Cardiac fibroblast (primary cell): ENCODE data around the gene ZNF467.
A peak's percentile ranks its signal among the peaks of the same experiment; 100 is the strongest.

Experiments
- DNase-seq, 2 donors: peaks; one replicate each; pipeline versions ENCODE4 v3.0.0 to v3.0.0-alpha.2; 2010; ENCODE audit warnings: low read depth in 2 of 2
- H3K4me3 ChIP-seq, 2 donors: replicated peaks in 1 of 2; 1 replicate in 1 of 2; 2 replicates in 1 of 2; pipeline ENCODE4 v1.5.1; 2011; ENCODE audit warnings: low read depth in 2 of 2, low read length in 2 of 2, mild to moderate bottlenecking in 2 of 2, moderate library complexity in 1 of 2
- TF ChIP-seq, protein P1 (sequence below): IDR thresholded peaks from one replicate; pipeline ENCODE4 v1.5.1; 2011; ENCODE audit warnings: low read depth, mild to moderate bottlenecking, low read length, inconsistent platforms

ZNF467 gene

DNA sequence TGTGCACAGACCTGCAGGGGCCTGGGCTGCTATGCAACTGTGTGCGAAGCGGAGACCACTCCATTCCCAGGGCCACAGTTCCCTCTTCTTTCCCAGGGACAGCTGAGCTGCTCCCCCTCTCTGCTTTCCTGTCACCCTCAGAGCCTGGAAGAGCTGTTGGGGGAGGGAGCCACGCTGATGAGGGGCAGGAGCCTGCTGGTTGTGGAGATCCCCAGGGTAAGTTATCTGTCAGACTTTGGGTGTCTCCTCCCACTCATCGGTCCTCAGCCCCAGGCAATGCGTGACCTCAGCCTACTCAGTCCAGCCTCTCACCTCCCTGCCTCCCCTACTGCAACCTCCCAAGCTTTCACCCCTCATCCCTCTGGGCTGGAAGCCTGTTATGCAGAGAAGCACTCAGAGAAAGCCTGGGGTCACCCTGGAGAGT is 53.5 kb downstream of the ZNF467 start:
- TF ChIP-seq, protein P1, sequence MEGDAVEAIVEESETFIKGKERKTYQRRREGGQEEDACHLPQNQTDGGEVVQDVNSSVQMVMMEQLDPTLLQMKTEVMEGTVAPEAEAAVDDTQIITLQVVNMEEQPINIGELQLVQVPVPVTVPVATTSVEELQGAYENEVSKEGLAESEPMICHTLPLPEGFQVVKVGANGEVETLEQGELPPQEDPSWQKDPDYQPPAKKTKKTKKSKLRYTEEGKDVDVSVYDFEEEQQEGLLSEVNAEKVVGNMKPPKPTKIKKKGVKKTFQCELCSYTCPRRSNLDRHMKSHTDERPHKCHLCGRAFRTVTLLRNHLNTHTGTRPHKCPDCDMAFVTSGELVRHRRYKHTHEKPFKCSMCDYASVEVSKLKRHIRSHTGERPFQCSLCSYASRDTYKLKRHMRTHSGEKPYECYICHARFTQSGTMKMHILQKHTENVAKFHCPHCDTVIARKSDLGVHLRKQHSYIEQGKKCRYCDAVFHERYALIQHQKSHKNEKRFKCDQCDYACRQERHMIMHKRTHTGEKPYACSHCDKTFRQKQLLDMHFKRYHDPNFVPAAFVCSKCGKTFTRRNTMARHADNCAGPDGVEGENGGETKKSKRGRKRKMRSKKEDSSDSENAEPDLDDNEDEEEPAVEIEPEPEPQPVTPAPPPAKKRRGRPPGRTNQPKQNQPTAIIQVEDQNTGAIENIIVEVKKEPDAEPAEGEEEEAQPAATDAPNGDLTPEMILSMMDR: no peak
- H3K4me3 ChIP-seq: no peak overlapping the region
- no peak for DNase-seq

DNA sequence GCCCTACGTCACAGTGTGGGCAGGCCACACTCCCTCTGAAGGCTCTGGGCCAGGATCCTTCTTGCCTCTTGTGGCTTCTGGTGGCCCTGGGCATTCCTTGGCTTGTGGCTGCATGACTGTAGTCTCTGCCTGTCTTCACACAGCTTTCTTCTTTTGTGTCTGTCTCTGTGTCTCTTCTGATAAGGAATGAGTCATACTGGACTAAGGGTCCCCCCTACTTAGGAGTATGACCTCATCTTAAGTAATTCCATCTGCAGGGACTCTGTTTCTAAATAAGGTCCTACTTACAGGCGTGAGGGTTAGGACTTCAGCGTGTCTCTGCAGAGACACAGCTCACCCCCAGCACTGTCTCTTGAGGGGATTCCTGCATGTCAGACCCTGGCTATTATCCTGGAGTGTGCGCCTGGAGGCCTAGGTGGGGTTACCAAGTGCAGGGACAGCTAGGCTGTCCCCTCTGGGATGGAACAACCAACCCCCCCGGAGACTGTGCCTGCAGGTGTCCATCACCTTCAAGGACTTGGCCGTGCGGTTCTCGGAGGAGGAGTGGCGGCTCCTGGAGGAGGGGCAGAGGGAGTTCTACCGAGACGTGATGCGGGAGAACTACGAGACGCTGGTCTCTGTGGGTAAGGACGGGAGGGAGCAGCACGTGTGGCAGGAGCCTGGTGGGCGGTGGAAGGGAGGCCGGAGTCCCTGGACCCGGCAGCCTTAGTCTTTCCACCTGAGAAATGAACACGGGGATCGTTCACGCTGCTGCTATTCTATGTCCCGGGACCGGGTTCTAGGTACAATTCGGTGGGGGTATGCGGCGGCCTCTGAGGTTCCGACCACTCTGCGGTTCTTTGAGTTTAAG is 54.1 kb downstream of the ZNF467 start:
- H3K4me3 ChIP-seq: no peak overlapping the region
- DNase-seq: peak; percentile 60 to 71
- TF ChIP-seq, protein P1: no peak

DNA sequence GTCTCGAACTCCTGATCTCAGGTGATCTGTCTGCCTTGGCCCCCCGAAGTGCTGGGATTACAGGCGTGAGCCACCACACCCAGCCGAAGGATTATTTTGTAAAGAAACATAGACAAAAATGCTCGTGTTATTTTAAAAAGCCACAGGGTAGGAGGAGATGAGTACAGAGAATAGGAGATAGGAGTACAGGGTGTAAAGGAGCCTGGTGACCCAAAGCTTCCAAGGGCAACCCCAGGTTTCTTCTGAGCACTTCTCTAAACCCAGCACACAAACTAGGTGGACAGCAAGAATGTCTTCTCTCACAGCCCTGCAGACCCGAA is 54.7 kb downstream of the ZNF467 start:
- no peak overlapping the region for H3K4me3 ChIP-seq
- TF ChIP-seq, protein P1: no peak
- no peak for DNase-seq

DNA sequence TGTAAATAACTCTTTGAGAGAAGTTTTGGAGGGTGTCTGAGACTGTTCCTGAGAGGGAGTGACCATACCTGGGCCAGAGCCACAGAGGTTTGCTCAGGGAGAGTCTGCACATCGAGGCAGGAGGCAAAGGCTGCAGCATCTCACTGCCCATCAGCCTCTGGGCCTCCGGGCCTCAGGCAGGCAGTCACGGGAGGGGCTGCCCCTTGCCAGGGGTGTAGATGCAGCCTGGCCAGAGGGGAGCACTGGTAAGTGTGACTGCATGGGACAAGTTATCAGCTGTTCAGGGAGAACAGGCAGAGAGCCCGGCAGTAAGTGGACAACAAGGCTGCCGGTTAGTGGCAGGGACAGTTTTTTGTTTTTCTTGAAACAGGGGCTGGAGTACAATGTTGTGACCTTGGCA is 55.9 kb downstream of the ZNF467 start:
- TF ChIP-seq, protein P1: no peak
- DNase-seq: no peak
- no peak overlapping the region for H3K4me3 ChIP-seq

DNA sequence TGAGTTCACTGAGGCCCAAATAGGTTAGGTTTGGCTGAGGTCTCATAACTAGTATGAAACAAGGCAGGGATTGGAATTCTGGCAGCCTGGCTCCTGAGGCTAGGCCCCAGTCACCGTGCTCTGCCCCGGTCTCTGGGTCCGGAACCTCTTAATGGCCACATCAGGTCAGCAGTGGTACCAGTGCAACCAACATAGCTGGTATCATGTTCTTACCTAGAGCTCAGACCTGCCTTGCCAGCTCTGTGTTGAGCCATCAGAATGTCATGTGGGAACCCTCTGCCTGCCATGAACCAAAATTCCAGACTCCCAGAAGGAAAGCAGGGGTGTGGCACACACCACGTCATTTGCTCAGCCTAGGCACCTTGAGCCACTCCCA is 56.5 kb downstream of the ZNF467 start:
- TF ChIP-seq, protein P1: no peak
- no peak overlapping the region for H3K4me3 ChIP-seq
- no peak for DNase-seq

DNA sequence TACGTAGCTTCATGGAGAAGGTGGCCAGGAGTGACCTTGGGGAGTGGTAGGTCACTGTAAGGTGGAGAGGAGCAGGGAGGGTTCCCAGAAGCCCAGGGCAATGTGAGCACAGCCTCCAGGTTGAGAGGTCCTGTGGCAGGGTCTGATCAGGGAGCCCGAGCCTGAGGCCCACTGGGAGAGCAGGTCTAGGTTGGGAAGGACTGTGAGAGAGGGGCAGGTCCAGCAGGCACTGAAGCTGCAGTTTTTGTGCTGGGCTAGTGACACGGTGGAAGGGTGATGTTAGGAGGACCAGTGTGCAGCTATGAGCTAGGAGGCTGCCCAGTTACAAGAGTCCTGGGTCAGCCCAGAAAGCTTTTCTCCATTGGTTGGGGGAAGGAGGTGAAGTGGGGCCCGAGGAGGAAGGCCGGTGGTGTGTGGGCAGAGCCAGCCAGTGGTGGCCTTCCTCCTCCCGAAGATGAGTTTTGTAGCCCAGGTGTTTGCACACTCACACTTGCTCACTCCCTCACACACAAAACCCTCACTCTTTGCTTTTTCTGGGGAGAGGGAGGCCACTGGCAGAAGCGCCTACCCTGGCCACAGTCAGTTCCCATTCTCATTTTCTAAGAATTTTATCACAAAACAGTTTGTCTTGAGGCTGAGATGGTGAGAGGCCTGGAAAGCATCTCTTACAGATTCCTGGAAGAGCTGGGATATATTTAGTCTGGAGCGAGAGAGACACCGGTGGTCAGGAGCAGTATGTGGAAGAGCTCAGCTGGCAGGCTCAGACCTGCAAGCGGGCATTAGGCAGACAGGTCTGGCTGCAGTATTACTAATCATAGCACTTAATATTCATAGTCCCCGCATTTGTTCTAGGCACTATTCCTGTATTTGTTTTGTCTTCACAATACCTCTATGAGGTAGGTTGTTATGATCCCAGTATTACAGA is 57.1 kb downstream of the ZNF467 start:
- no peak overlapping the region for H3K4me3 ChIP-seq
- peak in 1 of 2 donors; percentile 19 for DNase-seq
- TF ChIP-seq, protein P1: no peak
